K562 (cell line): ENCODE results near the gene PRR11. TPM values are rescaled to one million over a fixed set of nuclear protein-coding genes. Genes with fewer than 3 reads are reported as not detected.

Experiments used
- ATAC-seq: fragments of 200-7000 bp; cut with Tn5 transposase; 3 replicates; pipeline ENCODE4 v1.9.1; 2020; ENCODE audit warnings: moderate library complexity
- BruUV-seq: library from RNA; stranded (reverse); fragments of 400-500 nt; replicated peaks from 2 replicates; lab custom pipeline; 2021; lab: Mats Ljungman, UMichigan
- CTCF ChIA-PET: fragments of 300-600 bp; formaldehyde crosslinking; extraction: SDS; loops from one replicate; lab custom pipeline; 2021; ENCODE audit warnings: low intra/inter-chr PET ratio; lab: Yijun Ruan, JAX
- POLR2A ChIA-PET: fragments of 300-600, 350-650 bp; sonication (Branson Sonifier 250); formaldehyde crosslinking; extraction: SDS; loops from one replicate; lab custom pipeline; 2021; ENCODE audit warnings: antibody characterized with exemption, inconsistent platforms; lab: Yijun Ruan, JAX
- DNase-seq, 4 experiments: peaks; one replicate each; pipeline versions ENCODE4 v3.0.0 to v3.0.0-alpha.2; 2011 to 2018; ENCODE audit warnings: low spot score in 3 of 4, mixed read lengths in 3 of 4; ENCODE audit errors: extremely low read depth in 1 of 4
- FAIRE-seq: peaks from 2 replicates; lab custom pipeline; 2011; peaks lifted over from hg19 to GRCh38; lab: Jason Lieb, UNC
- H2AFZ ChIP-seq: 2 replicates; pipeline ENCODE4 v1.6.0; 2011; ENCODE audit warnings: low read depth, low read length, control low read depth, inconsistent platforms
- H3K27ac ChIP-seq: fragments of 200-600 bp; 3 replicates; pipeline ENCODE4 v1.8.0; 2011; ENCODE audit warnings: low read depth, mild to moderate bottlenecking, control low read depth, inconsistent platforms, low read length, moderate library complexity, mixed read lengths; ENCODE audit errors: extremely low read depth
- H3K27me3 ChIP-seq, 2 experiments: fragments of 300-600 bp in 1 of 2; 2 replicates in 1 of 2; 3 replicates in 1 of 2; pipeline versions ENCODE4 v1.6.0 to v1.8.0; 2011; ENCODE audit warnings: inconsistent platforms in 2 of 2, low read length in 2 of 2, mild to moderate bottlenecking in 1 of 2, mixed read lengths in 1 of 2, moderate library complexity in 1 of 2; ENCODE audit not compliant: control insufficient read depth in 2 of 2, insufficient read depth in 2 of 2
- H3K36me3 ChIP-seq: fragments of 300-600 bp; 3 replicates; pipeline ENCODE4 v1.8.0; 2011; ENCODE audit warnings: mild to moderate bottlenecking, low read length, inconsistent platforms; ENCODE audit not compliant: control insufficient read depth, insufficient read depth
- H3K4me1 ChIP-seq, 2 experiments: fragments of 200-600 bp in 1 of 2; replicated peaks in 1 of 2; 2 replicates in 1 of 2; 3 replicates in 1 of 2; pipeline versions ENCODE4 v1.5.1 to v1.8.0; 2011; ENCODE audit warnings: inconsistent platforms in 2 of 2, low read length in 2 of 2, mild to moderate bottlenecking in 1 of 2, mixed read lengths in 1 of 2, moderate library complexity in 1 of 2; ENCODE audit not compliant: control insufficient read depth in 2 of 2, insufficient read depth in 2 of 2
- H3K4me2 ChIP-seq: 2 replicates; pipeline ENCODE4 v1.6.1; 2011; ENCODE audit warnings: low read length, control low read depth, inconsistent platforms, mixed read lengths; ENCODE audit not compliant: insufficient read depth
- H3K4me3 ChIP-seq: fragments of 200-600 bp; sonication (generic), shearing (Covaris generic); 2 replicates; pipeline ENCODE4 v1.5.1; 2016; ENCODE audit warnings: control low read depth, inconsistent platforms
- H3K79me2 ChIP-seq: fragments of 200-600 bp; 3 replicates; pipeline ENCODE4 v1.8.0; 2011; ENCODE audit warnings: low read length, inconsistent platforms; ENCODE audit not compliant: control insufficient read depth, insufficient read depth
- H3K9ac ChIP-seq, 2 experiments: 2 replicates each; pipeline versions ENCODE4 v1.6.0 to v1.6.1; 2011; ENCODE audit warnings: low read depth in 2 of 2, low read length in 2 of 2, control low read depth in 1 of 2, inconsistent platforms in 1 of 2, mild to moderate bottlenecking in 1 of 2, mixed read lengths in 1 of 2; ENCODE audit not compliant: insufficient read depth in 1 of 2
- H3K9me1 ChIP-seq: one replicate; pipeline ENCODE4 v1.6.0; 2011; ENCODE audit warnings: inconsistent platforms, mild to moderate bottlenecking, low read length, moderate library complexity; ENCODE audit not compliant: control insufficient read depth, insufficient read depth
- H3K9me3 ChIP-seq: replicated peaks from 2 replicates; pipeline ENCODE4 v1.5.1; 2011; ENCODE audit warnings: low read depth, low read length, inconsistent platforms; ENCODE audit not compliant: control insufficient read depth, insufficient read depth
- H4K20me1 ChIP-seq: replicated peaks from 2 replicates; pipeline ENCODE4 v1.6.1; 2011; ENCODE audit warnings: low read length, inconsistent platforms, mixed read lengths; ENCODE audit not compliant: control insufficient read depth, insufficient read depth
- CHD1 ChIP-seq: fragments of 200-600 bp; sonication (generic); IDR thresholded peaks from one replicate; pipeline ENCODE4 v1.6.1; 2012; ENCODE audit warnings: mild to moderate bottlenecking, moderate library complexity, low read length, inconsistent platforms
- CREBBP ChIP-seq: IDR thresholded peaks from one replicate; pipeline ENCODE4 v1.6.1; 2012; ENCODE audit warnings: low read depth, mild to moderate bottlenecking, control low read depth, inconsistent platforms, low read length
- HDAC3 ChIP-seq: fragments of 450-650 bp; IDR thresholded peaks from 2 replicates; pipeline ENCODE4 v1.6.1; 2018; ENCODE audit warnings: borderline replicate concordance, mild to moderate bottlenecking, moderate library complexity; ENCODE audit not compliant: partially characterized antibody
- MYNN ChIP-seq, 2 experiments: sonication (generic); formaldehyde crosslinking in 1 of 2; IDR thresholded peaks; 2 replicates each; pipeline versions ENCODE4 v1.5.0 to v1.6.1; 2016 to 2020; ENCODE audit warnings: antibody characterized with exemption in 1 of 2, missing genetic modification reagents in 1 of 2
- NCOA6 ChIP-seq: fragments of 450-650 bp; IDR thresholded peaks from 2 replicates; pipeline ENCODE4 v1.6.1; 2017; ENCODE audit warnings: mild to moderate bottlenecking
- NUFIP1 ChIP-seq: fragments of 450-650 bp; IDR thresholded peaks from 2 replicates; pipeline ENCODE4 v1.6.1; 2018; ENCODE audit not compliant: partially characterized antibody
- RAD21 ChIP-seq, 2 experiments: fragments of 250-450 bp in 1 of 2; fragments of 450-650 bp in 1 of 2; sonication (Bioruptor Pico) in 1 of 2; formaldehyde crosslinking in 1 of 2; IDR thresholded peaks in 1 of 2; conservative IDR thresholded peaks in 1 of 2; 2 replicates each; pipeline versions ENCODE4 v1.4.0 to v1.8.0; 2020 to 2022; ENCODE audit warnings: mild to moderate bottlenecking in 2 of 2, moderate library complexity in 1 of 2
- RUNX1 ChIP-seq: sonication (generic); IDR thresholded peaks from 2 replicates; pipeline ENCODE4 v1.6.1; 2016; ENCODE audit warnings: antibody characterized with exemption, low read depth
- SMARCA5 ChIP-seq: fragments of 450-650 bp; IDR thresholded peaks from 2 replicates; pipeline ENCODE4 v1.6.1; 2016
- XRCC3 ChIP-seq: fragments of 450-650 bp; IDR thresholded peaks from 2 replicates; pipeline ENCODE4 v1.6.1; 2017; ENCODE audit warnings: mild to moderate bottlenecking, moderate library complexity
- ZC3H4 ChIP-seq: sonication (generic); formaldehyde crosslinking; IDR thresholded peaks from 2 replicates; pipeline ENCODE4 v1.9.0; 2021; ENCODE audit warnings: missing genetic modification reagents, borderline replicate concordance
- WGBS: fragments of 100-300 bp; shearing (Covaris generic); methylation state at CpG from one replicate; pipeline ENCODE4 v1.1.6; 2016; ENCODE audit warnings: low coverage, mixed read lengths; ENCODE audit not compliant: insufficient coverage; ENCODE audit errors: missing lambda C conversion rate; 5-methylcytosine and 5-hydroxymethylcytosine counted together
- in situ Hi-C: fragments of 300-500 bp; cut with MboI; formaldehyde crosslinking; loops from 4 replicates; pipeline ENCODE4 v1.15.0; 2018; ENCODE audit warnings: inconsistent platforms, mixed read lengths
- intact Hi-C: fragments of 100-400 bp; cut with micrococcal nuclease; formaldehyde crosslinking; loops from 2 replicates; pipeline ENCODE4 v1.14.2; 2022
- polyA plus RNA-seq, 8 experiments: library from polyadenylated mRNA; depleted of rRNA in 4 of 8; stranded (reverse) in 5 of 8; unstranded in 3 of 8; fragments of >200 nt; fragmentation: Nextera tagmentation in 2 of 8; fragmentation: Illumina TruSeq in 1 of 8; extraction: Ambion mirVana in 2 of 8; extraction: Trizol in 1 of 8; gene quantifications; 2 replicates each; pipeline versions ENCODE4 v1.2.1 to v1.2.3, GENCODE V29; 2011 to 2014; ENCODE audit warnings: inconsistent platforms in 1 of 8, missing spikeins in 1 of 8
- total RNA-seq, 7 experiments: library from RNA; depleted of rRNA in 6 of 7; stranded (reverse); fragments of >200 nt in 6 of 7; fragmentation: Illumina TruSeq in 2 of 7; extraction: Trizol in 2 of 7; gene quantifications; 2 replicates each; pipeline versions ENCODE4 v1.2.1 to v1.2.3, GENCODE V29; 2011 to 2021; ENCODE audit warnings: low replicate concordance in 1 of 7
- TF ChIP-seq, protein P1 (sequence below): fragments of 450-650 bp; formaldehyde crosslinking; IDR thresholded peaks from 2 replicates; pipeline ENCODE4 v1.4.0; 2022; ENCODE audit warnings: mild to moderate bottlenecking, moderate library complexity
- TF ChIP-seq, protein P2 (sequence below): fragments of 450-650 bp; IDR thresholded peaks from 2 replicates; pipeline ENCODE4 v1.6.1; 2017; ENCODE audit warnings: antibody characterized with exemption

PRR11 gene
- total and polyA plus RNA-seq, 9 of the 15 experiments (the other 6 are each of a cell fraction or from before 2014, with no cell fraction given): 13.3 to 75.2 (median 46.4) TPM

DNA sequence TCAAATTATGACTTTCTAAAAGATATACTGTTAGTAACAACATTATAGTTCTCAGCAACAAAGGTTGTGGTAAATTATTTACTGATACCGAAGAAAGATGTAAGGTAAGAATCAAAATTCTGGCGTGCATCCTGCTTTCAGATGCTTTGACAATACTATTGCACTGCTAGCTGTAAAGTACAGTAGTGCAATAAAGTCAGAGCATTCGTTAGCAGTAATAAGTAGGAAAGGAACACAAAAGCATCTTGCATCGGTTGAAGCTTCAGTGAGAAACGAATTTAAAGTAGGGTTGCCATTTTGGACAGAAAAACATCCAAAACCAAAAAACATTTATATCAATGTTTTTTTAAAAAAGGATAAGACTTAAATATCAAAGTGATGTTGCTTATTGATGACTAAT, 4.5 kb upstream of the PRR11 start:
- CTCF ChIA-PET: no interaction called here
- peaks cover 8 to 14% of the 10 kb centered on the region in 2 experiments; a peak in 4 of 5 replicates for H3K4me1 ChIP-seq
- no peaks in the 10 kb centered on the region for H3K9me3 ChIP-seq
- POLR2A ChIA-PET: interaction anchor here (2.1 kb wide), 1 partner anchor 8 kb away, joined by 6 read pairs; no protein-coding TSS in a partner anchor
- no TSS peak for BruUV-seq
- no peaks in the 10 kb centered on the region for H3K27me3 ChIP-seq
- FAIRE-seq (no peak), ATAC-seq (no peak), DNase-seq (no peak)
- H3K79me2 ChIP-seq: peaks cover 93% of the 10 kb centered on the region
- H3K27ac ChIP-seq: no peak overlapping the region
- peak overlapping the region in 1 of 2 experiments; percentile 92; a peak in 1 of 4 replicates for H3K9ac ChIP-seq
- peak overlapping the region; percentile 29; the same call in 1 of the 2 replicates for H3K4me2 ChIP-seq
- peaks cover 15% of the 10 kb centered on the region; the same call in 2 of the 3 replicates for H3K36me3 ChIP-seq
- H3K4me3 ChIP-seq: no peak overlapping the region
- 56% methylated on average over 5 of the region's 5 CpGs for WGBS
- intact Hi-C loops: no loop called here
- TF ChIP-seq, protein P1, sequence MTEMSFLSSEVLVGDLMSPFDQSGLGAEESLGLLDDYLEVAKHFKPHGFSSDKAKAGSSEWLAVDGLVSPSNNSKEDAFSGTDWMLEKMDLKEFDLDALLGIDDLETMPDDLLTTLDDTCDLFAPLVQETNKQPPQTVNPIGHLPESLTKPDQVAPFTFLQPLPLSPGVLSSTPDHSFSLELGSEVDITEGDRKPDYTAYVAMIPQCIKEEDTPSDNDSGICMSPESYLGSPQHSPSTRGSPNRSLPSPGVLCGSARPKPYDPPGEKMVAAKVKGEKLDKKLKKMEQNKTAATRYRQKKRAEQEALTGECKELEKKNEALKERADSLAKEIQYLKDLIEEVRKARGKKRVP (CRISPR knock-in tag): no peak
- TF ChIP-seq NUFIP1 (no peak), RAD21 (CRISPR knock-in tag; conservative IDR thresholded peaks at IDR 0.05 in 1 of 2, IDR thresholded peaks at IDR 0.05 in 1 of 2) (no peak), ZC3H4 (CRISPR knock-in tag) (no peak), MYNN (IDR thresholded peaks at IDR 0.05) (no peak), MYNN (CRISPR knock-in tag; IDR thresholded peaks at IDR 0.05) (no peak), SMARCA5 (no peak), CREBBP (no peak), XRCC3 (no peak), RUNX1 (no peak), CHD1 (no peak), NCOA6 (no peak), HDAC3 (no peak)
- TF ChIP-seq, protein P2, sequence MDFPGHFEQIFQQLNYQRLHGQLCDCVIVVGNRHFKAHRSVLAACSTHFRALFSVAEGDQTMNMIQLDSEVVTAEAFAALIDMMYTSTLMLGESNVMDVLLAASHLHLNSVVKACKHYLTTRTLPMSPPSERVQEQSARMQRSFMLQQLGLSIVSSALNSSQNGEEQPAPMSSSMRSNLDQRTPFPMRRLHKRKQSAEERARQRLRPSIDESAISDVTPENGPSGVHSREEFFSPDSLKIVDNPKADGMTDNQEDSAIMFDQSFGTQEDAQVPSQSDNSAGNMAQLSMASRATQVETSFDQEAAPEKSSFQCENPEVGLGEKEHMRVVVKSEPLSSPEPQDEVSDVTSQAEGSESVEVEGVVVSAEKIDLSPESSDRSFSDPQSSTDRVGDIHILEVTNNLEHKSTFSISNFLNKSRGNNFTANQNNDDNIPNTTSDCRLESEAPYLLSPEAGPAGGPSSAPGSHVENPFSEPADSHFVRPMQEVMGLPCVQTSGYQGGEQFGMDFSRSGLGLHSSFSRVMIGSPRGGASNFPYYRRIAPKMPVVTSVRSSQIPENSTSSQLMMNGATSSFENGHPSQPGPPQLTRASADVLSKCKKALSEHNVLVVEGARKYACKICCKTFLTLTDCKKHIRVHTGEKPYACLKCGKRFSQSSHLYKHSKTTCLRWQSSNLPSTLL: no peak
- H3K9me1 ChIP-seq: no peaks in the 10 kb centered on the region
- no peaks in the 10 kb centered on the region for H4K20me1 ChIP-seq
- in situ Hi-C loops: no loop called here
- no peak overlapping the region for H2AFZ ChIP-seq
